HL-60 (cell line): ENCODE measurements around the gene KCNJ12.

Experiments
- DNase-seq, 2 experiments: peaks; one replicate each; pipeline ENCODE4 v3.0.0-alpha.2; 2010 to 2020; ENCODE audit warnings: low read depth in 1 of 2, low spot score in 1 of 2
- H3K27ac ChIP-seq: fragments of 250-450 bp; sonication (Bioruptor Pico); replicated peaks from 2 replicates; pipeline ENCODE4 v1.5.1; 2020; ENCODE audit warnings: mild to moderate bottlenecking, moderate library complexity
- H3K27me3 ChIP-seq: fragments of 250-450 bp; sonication (Bioruptor Pico); 2 replicates; pipeline ENCODE4 v1.5.1; 2021; ENCODE audit warnings: mild to moderate bottlenecking, moderate library complexity; ENCODE audit not compliant: insufficient read depth, poor library complexity, severe bottlenecking
- H3K4me3 ChIP-seq: replicated peaks from 2 replicates; pipeline ENCODE4 v1.5.1; 2011; ENCODE audit warnings: mild to moderate bottlenecking, control low read depth, low read length; ENCODE audit not compliant: insufficient read depth
- GABPA ChIP-seq: IDR thresholded peaks from 2 replicates; pipeline ENCODE4 v1.6.1; 2012; ENCODE audit warnings: low read depth
- POLR2AphosphoS5 ChIP-seq: IDR thresholded peaks from 2 replicates; pipeline ENCODE4 v1.6.1; 2012; ENCODE audit warnings: low read depth
- REST ChIP-seq: IDR thresholded peaks from 2 replicates; pipeline ENCODE4 v1.6.1; 2012; ENCODE audit warnings: low read depth; ENCODE audit not compliant: insufficient replicate concordance
- SPI1 ChIP-seq: IDR thresholded peaks from 2 replicates; pipeline ENCODE4 v1.6.1; 2012; ENCODE audit warnings: low read depth, mild to moderate bottlenecking, borderline replicate concordance
- TF ChIP-seq, protein P1 (sequence below): IDR thresholded peaks from one replicate; pipeline ENCODE4 v1.5.1; 2011; ENCODE audit warnings: low read length, control low read depth, inconsistent platforms; ENCODE audit not compliant: insufficient read depth

Gene KCNJ12

DNA sequence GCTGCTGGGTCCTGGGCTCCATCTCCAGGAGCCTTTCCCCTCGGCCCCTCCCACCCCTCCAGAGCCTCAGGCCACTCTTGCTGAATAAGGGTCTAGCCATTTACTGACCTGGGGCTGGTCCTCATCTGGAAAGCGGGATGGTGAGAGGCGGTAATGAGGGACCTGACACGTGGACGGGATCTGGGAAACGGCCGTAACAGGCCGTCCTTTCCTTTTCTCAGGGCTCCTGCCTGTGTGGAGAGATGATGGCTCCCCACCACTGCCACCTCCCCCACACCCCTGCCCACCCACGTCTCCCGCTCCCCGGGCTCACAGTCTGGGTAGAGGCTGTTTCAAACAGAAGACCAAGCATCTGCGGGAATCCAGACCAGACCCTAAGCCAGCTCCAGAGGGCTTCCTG lies 20.6 kb upstream of the KCNJ12 start:
- DNase-seq: no peak
- Histone ChIP-seq H3K27ac (no peak overlapping the region), H3K27me3 (no peaks in the 10 kb centered on the region), H3K4me3 (no peak overlapping the region)
- TF ChIP-seq REST (no peak), POLR2AphosphoS5 (no peak), SPI1 (no peak), GABPA (no peak)
- TF ChIP-seq, protein P1, sequence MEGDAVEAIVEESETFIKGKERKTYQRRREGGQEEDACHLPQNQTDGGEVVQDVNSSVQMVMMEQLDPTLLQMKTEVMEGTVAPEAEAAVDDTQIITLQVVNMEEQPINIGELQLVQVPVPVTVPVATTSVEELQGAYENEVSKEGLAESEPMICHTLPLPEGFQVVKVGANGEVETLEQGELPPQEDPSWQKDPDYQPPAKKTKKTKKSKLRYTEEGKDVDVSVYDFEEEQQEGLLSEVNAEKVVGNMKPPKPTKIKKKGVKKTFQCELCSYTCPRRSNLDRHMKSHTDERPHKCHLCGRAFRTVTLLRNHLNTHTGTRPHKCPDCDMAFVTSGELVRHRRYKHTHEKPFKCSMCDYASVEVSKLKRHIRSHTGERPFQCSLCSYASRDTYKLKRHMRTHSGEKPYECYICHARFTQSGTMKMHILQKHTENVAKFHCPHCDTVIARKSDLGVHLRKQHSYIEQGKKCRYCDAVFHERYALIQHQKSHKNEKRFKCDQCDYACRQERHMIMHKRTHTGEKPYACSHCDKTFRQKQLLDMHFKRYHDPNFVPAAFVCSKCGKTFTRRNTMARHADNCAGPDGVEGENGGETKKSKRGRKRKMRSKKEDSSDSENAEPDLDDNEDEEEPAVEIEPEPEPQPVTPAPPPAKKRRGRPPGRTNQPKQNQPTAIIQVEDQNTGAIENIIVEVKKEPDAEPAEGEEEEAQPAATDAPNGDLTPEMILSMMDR: no peak

- H3K4me3 ChIP-seq: no peak overlapping the region
- no peak for DNase-seq
- no peak for TF ChIP-seq SPI1
- no peak for TF ChIP-seq POLR2AphosphoS5
- TF ChIP-seq, protein P1: no peak
- no peak for TF ChIP-seq GABPA
- TF ChIP-seq REST: no peak
- H3K27me3 ChIP-seq: no peaks in the 10 kb centered on the region
- H3K27ac ChIP-seq: no peak overlapping the region
Measured at GRCh38 chr17:21356537-21357127, 19.5 kb upstream of the KCNJ12 start.

- no peaks in the 10 kb centered on the region for H3K27me3 ChIP-seq
- H3K27ac ChIP-seq: no peak overlapping the region
- DNase-seq: no peak
Measured at GRCh38 chr17:21357281-21357680, 18.9 kb upstream of the KCNJ12 start.

More at GRCh38 chr17:21357281-21357680, 18.9 kb upstream of the KCNJ12 start:
- TF ChIP-seq, protein P1: no peak
- TF ChIP-seq POLR2AphosphoS5 (no peak), REST (no peak), GABPA (no peak), SPI1 (no peak)
- no peak overlapping the region for H3K4me3 ChIP-seq
